Measurements from ENCODE around the gene MNT. TPM values are rescaled to one million over a fixed set of nuclear protein-coding genes. Genes with fewer than 3 reads are reported as not detected.

The MNT gene
- total and polyA plus RNA-seq, 2 of the 8 experiments (the other 6 are each of a cell fraction or from before 2014, with no cell fraction given) = 5.0 to 17.3 TPM

GRCh38 chr17:2438823-2439222 lies 38.0 kb upstream of the MNT start (continued):
- TF ChIP-seq, protein P1, sequence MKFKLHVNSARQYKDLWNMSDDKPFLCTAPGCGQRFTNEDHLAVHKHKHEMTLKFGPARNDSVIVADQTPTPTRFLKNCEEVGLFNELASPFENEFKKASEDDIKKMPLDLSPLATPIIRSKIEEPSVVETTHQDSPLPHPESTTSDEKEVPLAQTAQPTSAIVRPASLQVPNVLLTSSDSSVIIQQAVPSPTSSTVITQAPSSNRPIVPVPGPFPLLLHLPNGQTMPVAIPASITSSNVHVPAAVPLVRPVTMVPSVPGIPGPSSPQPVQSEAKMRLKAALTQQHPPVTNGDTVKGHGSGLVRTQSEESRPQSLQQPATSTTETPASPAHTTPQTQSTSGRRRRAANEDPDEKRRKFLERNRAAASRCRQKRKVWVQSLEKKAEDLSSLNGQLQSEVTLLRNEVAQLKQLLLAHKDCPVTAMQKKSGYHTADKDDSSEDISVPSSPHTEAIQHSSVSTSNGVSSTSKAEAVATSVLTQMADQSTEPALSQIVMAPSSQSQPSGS (IDR thresholded peaks at IDR 0.05; ENCODE audit: low read length) = no peak
- no peak for TF ChIP-seq CTCF (IDR thresholded peaks at IDR 0.05; ENCODE audit: control extremely low read depth in 1 of 3, insufficient read depth in 1 of 3, low read depth in 1 of 3, low read length in 3 of 3)
- no peak for TF ChIP-seq RNF2 (IDR thresholded peaks at IDR 0.05; ENCODE audit: borderline replicate concordance, low read depth, low read length, missing control alignments, poor library complexity, severe bottlenecking)
- no peak for TF ChIP-seq NRF1 (IDR thresholded peaks at IDR 0.05; ENCODE audit: low read depth, low read length)
